Activated CD4-positive, CD25-positive, alpha-beta regulatory T cell treated with anti-CD3 and anti-CD28 coated beads, Interleukin-2, amount 50 U/mL, for 72 hours (primary cell): ENCODE results near the gene AADACL4.

Experiments used
- DNase-seq: peaks from one replicate; pipeline ENCODE4 v3.0.0; 2021

The AADACL4 gene

GRCh38 chr1:12714710-12715475 is 71.0 kb downstream of the AADACL4 start:
- no peak for DNase-seq

DNA sequence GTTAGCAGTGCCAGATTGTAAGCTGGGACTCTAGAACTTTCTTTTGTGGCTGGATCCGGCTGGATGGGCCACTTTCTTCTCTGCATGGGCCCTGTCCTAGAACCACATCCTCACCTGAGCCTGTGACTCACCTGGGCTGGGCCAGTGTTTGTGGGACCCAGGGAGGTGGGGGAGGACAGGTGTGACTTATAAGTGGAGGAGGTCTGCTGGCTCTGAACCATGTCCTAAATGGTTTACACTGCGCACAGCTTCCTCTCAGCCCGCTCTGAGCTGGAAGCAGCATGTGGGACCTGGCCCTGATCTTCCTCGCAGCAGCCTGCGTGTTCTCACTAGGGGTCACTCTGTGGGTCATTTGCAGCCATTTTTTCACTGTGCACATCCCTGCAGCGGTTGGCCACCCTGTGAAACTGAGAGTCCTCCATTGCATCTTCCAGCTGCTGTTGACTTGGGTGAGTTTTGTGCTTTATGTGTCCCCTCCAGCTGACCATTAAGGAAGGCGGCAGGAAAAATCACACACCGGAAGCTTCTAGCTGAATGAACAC is 72.1 kb downstream of the AADACL4 start, which contains the start of gene AADACL3:
Gene AADACL3, plus strand, starts transcription at position 215 of the 542 bp plus-strand sequence. Its CDS starts 67 bp downstream, at position 282.
- DNase-seq: no peak
